Measurements from ENCODE around the gene TAPT1.

GRCh38 chr4:16253127-16253960 is 27.1 kb upstream of the TAPT1 start:
- TF ChIP-seq CTCF (IDR thresholded peaks at IDR 0.05; ENCODE audit: extremely low read depth in 1 of 2, insufficient read depth in 1 of 2, low read depth in 1 of 2, low read length in 2 of 2), result no peak
- TF ChIP-seq FOS (IDR thresholded peaks at IDR 0.05; ENCODE audit: borderline replicate concordance, insufficient read depth, low read length), result peak; percentile 42
- TF ChIP-seq POLR2AphosphoS5 (IDR thresholded peaks at IDR 0.05; ENCODE audit: insufficient read depth, low read depth, low read length), result no peak
- no peak for TF ChIP-seq MAX (IDR thresholded peaks at IDR 0.05; ENCODE audit: insufficient read depth, insufficient read length)
